Activated CD4-positive, alpha-beta T cell treated with anti-CD3 and anti-CD28 coated beads for 4 hours (primary cell): ENCODE data around the gene BEST2.
"Not testable (repeated sequence)": the region's sequence is repeated elsewhere in the genome, so short reads cannot be mapped to it uniquely, and the experiment has no call there.

Source experiments
- DNase-seq, 2 donors: peaks; one replicate each; pipeline ENCODE4 v3.0.0-alpha.2; 2020

The BEST2 gene

DNA sequence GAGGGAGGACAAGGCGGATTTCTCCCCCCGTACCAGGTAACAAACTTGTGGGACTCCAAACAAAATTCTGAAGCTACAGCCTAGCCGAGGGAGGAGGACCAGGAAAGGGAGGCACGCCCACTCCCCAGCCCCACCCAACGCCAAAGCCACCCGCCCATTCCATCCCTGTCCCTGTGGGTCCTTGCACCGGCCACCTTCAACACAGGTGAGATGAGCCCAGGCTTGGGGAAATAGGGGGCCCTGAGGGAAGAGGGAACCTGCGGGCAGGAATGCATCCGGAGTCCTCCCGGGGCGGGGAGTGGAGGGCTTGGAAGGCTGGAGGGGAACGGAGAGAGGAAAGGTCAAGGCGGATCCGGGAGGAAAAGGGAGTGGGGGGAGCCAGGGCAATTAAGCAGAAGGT lies at the start of gene BEST2:
BEST2 (plus strand) TSS at position 157 of the 400 bp plus-strand sequence. CDS start 802 bp downstream, outside the sequence.
- no peak for DNase-seq

DNA sequence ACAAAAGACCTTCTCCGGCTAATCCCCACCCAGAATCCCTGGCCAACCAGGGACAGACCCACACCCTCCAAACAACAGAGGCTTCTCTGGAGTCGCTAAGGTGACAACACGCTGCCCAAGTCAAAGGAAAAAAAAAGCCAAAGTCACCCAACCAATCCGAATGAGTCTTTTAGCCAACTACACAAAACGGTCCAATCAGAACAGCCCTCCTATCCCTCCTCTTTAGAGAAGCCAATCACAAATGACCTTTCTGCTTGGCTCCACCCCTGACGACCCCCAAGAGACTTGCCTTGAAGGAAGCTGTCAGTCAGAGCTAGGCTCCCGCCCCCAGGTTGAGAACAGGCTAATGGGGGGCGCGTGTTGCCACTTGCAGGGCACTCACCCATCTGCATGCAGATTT lies 48.5 kb upstream of the BEST2 start:
- DNase-seq: no peak

DNA sequence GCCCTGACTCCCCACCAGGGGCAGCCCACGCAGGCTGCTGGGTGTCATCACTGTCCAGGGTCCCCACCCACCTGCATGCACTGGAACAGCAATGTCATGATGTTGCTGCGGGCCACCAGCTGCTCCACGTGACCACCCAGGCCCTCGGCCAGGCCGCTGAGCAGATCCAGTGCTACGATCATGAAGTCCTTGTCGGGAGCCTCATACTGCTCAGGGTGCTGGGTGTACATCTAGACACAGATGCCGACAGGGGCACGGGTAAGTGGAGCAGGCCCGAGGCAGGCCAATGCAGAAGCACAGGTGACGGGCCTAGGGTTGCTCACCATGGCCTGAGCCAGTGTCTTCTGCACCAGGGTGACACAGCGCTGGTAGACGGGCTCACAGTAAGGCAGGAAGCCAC lies 46.4 kb upstream of the BEST2 start:
- no peak for DNase-seq

DNA sequence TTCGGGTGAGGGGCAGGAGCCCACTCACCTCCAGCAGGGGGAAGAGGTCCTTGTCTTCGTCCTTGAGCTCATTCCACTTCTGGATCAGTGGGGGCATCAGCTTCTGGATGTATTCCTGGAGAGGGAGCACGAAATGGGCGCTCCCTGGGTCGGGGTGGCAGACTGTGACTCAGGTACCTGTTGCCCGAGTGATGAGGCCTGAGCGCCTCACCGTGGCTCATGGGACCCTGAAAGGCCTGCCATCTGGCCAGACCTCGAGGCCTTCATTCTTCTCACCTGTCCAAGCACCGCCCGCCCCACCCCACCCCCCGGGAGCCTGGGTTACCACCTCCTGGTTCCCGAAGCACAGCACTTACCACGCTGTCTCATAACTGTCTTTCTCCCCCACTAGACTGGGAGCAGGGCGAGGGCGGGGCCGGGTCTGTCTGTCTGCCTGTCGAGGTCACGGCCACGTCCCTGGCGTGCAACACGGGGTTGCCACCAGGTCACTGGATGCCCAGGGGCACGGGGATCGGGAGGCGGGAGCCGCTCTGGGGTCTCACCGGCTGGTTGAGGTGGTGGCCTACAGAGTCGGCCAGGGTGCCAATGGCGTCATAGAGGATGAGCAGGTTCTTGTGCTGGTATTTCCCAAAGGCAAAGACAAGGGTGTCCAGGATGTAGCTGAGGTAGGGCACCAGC lies 45.8 kb upstream of the BEST2 start:
- DNase-seq: no peak

DNA sequence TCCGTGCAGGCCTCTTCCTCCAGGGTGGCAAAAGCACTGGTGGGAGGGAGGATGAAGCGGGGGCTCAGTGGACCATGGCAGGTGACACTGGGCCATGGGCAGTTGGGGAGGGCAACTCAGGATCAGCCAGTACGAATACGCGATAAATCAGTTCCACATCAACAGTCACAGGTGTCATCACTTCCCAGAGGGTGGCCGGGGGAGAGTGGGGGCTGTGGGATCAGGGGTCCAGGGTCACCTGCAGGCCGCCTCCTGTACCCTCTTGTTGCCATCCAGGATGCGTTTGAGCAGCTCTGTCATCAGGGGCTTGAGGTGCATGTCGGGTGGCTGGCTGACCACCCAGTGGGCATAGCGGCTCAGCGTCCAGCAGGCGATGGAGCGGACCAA lies 45.3 kb upstream of the BEST2 start:
- no peak for DNase-seq

DNA sequence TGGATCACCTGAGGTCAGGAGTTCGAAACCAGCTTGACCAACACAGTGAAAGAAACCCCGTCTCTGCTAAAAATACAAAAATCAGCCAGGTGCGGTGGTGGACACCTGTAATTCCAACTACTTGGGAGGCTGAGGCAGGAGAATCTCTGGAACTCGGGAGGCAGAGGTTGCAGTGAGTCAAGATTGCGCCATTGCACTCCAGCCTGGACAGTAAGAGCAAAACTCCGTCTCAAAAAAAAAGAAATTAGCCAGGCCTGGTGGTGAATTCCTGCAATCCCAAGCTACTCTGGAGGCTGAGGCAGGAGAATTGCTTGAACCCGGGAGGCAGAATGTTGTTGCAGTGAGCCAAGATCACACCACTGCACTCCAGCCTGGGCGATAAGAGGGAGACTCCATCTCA lies 43.0 kb upstream of the BEST2 start:
- no peak for DNase-seq

DNA sequence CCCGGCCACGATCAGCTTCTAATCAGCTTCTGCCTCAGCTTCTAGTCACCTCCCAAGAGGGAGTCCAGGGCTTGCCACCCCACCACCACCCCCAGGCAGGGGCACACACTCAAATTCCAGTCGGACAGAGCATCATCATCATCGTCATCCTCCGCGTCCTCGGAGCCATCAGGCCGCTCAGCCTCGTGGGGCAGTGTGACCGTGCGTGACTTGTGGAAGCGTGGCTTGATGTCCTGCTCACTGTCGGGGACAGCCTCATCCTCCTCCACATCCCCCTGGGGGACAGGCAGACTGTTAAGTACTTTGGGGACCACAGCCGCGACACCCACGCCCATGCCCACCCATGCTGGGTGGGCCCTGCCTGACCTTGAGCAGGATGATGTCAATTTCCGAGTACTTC lies 40.4 kb upstream of the BEST2 start:
- no peak for DNase-seq

DNA sequence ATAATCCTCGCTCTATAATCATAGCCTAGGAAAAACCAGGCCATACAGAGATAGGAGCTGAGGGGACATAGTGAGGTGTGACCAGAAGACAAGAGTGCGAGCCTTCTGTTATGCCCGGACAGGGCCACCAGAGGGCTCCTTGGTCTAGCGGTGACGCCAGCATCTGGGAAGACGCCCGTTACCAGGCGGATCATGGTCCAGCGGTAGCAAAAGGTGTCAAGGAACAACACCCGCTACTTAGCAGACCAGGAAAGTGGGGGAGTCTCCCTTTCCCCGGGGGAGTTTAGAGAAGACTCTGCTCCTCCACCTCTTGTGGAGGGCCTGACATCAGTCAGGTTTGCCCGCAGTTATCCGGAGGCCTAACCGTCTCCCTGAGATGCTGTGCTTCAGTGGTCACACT lies 39.5 kb upstream of the BEST2 start:
- DNase-seq: not testable (repeated sequence)

DNA sequence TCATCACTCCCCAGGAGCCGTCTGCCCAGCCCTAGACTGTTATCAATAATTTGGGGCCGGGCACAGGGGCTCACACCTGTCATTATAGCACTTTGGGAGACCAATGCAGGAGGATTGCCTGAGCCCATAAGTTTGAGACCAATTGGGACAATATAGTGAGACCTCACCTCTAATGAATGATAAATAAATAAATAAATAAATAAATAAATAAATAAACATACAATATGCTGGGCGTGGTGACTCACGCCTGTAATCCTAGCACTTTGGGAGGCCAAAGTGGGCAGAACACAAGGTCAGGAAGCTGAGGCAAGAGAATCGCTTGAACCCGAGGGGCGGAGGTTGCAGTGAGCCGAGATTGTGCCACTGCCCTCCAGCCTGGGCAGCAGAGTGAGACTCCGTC lies 38.3 kb upstream of the BEST2 start:
- not testable (repeated sequence) for DNase-seq

DNA sequence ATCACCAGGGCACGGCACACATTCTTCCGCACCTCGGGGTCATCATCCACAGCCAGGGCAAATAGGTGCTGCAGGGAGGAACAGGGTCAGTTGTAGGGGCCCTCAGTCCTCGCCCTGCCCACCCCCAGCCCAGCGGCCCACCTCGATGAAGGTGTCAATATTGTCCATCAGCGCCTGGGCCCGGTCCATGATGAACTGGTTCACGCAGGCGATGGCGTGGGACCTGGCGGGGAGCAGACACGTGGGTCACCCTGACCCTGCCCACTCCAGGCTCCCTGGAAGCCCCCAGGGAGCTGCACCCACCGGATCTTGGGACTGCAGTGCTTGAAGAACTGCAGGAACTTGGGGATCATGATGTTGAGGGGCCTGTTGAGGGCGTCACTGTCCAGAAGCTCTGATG lies 36.5 kb upstream of the BEST2 start:
- DNase-seq: no peak

DNA sequence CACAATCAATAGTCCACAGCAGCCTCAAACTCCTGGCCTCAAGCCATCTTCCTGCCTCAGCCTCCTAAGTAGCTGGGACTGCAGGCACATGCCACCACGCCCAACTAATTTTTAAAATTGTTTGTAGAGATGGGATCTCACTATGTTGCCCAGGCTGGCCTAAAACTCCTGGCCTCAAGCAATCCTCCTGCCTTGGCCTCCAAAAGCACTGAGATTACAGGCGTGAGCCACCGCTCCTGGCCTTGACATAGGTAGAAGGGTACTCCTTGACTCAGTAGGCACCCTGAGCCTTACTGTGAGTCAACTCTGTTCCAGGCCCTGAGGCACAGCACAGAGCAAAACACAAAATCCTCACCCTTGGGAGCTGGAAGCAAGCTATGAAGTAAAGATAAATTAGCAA lies 35.7 kb upstream of the BEST2 start:
- DNase-seq: no peak

DNA sequence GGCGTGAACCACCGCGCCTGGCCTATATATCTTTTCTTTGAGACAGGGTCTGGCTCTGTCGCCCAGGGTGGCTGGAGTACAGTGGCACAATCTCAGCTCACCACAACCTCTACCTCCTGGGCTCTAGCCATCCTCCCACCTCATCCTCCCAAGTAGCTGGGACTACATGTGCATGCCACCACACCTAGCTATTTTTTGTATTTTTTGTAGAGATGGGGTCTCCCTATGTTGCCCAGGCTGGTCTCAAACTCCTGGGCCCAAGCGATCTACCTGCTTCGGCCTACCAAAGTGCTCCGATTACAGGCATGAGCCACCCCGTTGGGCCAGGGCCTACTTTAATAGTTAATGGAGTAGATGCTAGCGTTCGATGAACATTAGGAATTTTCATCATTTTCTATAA lies 31.3 kb upstream of the BEST2 start:
- DNase-seq: no peak

DNA sequence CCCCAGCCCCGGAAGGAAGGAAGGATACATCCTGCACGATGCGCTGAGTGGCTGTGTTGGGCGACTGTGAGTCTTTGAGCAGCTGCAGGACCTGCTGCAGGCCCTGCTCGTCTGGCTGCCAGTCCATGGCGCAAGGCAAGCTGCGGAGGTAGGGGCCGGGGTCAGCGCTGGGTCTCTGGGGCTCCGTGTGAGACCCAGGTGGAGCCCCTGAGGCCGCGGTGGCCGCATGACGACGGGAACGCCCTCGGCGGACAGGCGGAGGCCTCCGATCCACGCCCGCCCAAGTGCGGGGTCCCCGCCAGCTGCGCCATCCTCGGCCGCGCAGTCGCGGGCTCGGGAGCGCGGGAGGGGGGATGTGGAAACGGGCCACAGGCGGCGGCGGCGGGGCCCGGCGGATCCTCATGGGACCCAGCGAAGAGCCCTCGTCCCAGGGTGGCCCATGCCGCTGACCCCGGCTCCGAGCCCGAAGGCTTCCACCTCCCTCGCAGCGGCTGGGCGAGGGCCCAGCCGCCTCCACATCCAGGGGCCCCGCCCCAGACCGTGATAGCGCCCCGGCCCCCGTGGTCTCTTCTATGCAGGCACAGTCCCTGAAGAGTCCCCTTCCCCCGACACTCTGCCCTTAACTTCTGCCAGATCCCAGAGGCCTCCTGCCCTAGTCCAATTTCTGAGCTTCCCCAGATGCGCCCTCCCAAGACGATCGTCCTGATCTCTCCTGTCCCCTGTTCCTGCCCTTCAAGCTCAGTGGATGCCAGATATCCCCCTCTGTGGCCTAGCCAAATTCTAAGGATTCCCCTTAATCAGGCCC lies 30.5 kb upstream of the BEST2 start:
- DNase-seq: peak in 1 of 2 donors; percentile 18

DNA sequence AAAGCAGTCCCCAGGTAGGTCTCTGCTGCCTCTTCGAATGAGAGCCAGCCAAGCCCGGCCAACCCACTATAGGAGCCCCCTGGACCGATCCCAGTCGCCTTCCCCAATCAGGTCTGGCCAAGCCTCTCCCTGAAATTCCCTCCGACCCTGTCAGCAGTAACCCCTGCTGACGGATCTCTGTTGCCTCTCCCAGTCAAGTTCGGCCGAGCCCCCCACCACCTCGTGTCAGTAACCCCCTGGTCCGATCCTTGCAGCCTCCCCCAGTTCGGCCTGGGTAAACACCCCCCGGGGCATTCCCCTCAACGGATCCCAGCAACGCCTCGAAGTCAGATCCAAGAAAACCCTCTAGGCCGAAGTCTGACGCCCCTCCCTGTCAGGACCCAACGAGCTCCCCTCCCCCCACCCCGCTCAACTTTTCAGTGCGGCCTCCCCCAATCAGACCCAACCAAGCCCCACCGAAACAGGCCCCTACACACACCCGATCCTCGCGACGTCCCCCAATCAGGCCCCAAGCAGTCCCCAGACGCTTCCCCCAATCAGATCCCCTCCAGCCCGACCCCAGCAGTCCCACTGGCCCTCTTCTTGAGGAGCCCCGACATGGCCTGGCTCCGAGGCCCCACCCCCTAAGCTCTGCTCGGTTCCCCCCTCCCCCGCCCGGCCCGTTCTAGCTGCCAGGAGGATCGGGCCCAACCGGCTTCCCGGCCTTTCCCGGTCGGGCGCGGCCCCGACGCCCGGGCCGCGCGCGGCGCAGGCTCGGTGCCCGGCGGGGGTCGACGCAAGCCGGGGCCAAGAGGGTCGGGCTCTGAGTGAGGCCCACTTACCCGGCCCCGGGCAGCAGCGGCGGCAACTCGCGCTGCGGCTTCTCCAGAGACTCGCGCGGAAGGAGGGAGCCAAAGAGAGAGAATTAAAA lies 29.7 kb upstream of the BEST2 start:
- peak; percentile 57 to 58 for DNase-seq

DNA sequence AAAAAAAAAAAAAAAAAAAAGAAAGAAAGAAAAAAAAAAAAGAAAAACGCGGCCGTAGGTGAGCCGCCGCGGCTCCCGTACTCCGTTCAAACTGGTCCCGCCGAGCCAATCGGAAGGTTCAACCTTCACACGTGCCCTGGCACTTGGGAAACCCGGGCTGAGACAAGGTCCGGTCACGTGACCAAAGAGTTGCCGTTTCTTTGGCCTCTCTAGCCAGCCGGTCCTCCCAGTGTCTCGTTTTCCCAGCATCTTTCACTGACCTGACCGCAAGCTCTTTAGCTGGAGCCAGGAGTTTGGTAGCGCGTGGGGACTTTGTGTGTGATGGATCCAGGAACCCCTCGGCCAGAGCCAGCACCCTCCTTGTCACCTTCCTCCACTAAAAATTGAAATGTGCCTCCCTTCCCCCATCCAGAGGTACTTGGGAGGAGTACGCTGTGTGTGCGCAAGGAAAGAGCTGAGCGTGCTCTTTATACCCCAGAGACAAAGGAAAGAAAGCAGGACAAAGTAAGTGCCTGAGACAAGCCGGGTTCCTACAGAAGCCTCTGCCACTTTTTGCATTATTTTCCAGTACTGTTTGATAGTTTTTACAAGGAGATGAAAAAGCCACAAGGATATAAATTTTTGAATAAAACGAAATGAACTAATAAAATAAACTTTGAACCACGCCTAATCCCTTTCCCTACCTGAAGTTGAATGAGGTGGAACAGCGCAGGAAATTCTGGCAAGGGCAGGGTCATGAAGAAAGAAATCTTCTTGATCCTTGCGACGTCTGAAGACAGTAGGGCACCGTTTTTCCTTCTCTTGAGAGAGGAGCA lies 28.8 kb upstream of the BEST2 start:
- peak; percentile 93 to 94 for DNase-seq

DNA sequence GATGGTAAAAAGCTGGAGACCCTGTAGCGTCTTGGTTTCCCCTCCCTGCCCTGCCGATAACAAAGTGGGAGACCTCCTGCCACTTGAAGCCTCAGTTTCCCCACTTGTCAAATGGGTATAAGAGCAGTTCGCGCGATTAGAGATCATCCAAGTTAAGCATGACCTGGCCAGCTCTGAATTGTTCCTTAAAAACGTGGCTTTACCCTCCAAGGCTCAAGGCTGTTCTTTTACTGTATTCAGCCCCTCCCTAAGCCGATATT lies 28.3 kb upstream of the BEST2 start:
- DNase-seq: no peak

DNA sequence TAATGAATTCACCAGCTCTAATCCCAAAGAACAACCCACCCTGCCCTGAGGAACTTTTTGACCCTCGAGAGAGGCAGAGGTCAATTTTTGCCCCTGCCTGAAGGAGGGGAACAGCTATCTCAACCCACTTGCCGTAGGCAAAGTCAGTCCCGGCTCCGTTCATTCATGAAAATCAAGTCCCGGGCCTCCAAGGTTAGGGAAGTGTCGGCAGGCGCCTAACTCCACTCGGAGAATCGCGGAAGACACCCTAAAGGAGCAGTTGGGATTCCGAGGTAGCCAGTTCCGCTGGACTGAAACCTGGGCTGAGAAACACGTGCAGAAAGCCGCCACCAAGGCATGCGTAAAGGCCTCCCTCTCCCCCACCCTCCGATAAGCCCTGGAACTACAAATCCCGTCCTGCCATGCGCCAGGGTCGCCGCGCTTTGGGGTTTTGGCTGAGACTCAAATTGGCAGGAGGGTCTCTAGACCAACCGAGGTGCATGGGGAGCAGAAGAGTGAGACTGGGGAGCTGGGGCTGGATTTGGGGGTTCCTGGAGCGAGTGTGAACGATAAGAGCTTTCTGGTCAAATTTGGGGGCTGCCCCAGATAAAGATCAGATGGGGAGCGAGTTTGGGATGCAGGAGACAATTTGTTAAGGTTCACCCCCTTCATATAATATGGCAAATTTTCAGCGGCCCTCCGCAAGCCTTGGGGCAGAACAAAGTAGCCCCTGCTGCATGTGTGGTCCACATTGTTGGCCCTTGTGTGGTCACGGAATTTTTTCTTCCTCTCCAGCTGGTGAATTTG lies 27.8 kb upstream of the BEST2 start, which contains the start of gene TNPO2:
TNPO2 (minus strand) TSS at position 292 of the 786 bp plus-strand sequence. CDS start 2,955 bp downstream, outside the sequence.
- peak; percentile 68 for DNase-seq

DNA sequence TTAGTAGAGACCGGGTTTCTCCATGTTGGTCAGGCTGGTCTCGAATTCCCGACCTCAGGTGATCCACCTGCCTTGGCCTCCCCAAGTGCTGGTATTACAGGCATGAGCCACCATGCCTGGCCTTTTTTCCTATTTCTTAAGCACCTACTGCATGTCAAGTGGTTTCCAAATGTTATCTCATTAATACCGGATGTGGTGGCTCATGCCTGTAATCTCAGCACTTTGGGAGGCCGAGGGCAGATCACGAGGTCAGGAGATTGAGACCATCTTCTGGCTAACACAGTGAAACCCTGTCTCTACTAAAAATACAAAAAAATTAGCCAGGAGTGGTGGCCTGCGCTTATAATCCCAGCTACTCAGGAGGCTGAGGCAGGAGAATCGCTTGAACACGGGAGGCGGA lies 26.0 kb upstream of the BEST2 start:
- not testable (repeated sequence) for DNase-seq

DNA sequence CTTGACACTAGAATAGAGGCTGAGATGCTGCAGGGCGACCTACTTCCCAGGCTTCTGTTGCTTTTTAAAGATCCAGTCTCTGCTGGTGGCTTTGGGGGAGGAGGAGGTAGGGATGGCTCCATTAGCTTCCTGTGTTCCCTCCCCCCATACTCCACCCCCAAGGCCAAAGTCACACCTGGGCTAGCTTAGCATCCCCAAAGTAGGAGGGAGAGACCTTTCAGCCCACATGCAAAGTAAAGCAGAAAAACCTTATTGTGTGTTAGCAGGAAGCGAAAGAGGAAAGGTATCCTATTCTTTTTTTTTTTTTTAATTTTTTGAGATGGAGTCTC lies 24.6 kb upstream of the BEST2 start:
- DNase-seq: no peak

DNA sequence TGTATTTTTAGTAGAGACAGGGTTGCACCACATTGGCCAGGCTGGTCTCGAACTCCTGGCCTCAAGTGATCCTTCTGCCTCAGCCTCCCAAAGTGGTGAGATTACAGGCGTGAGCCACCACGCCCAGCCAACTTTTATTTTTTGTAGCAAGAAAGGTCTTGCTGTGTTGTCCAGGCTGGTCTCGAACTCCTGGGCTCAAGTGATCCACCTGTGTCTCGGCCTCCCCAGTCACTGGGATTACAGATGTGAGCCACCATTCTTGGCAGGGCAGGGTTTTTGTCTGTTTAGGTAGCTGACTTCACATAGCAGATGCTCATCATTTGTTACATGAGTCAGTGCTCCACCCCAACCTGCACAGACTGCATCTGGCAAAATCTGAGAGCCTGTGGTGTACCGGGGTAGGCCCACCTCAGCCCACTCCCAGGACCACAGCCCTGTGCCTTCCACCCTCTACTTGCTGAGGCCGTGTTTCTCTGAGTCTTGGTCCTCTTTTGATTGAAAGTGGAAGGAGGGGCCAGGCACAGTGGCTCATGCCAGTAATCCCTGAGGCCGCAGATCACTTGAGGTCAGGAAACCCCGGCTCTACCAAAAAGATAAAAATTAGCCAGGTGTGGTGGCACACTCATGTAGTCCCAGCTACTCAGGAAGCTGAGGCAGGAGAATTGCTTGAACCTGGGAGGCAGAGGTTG lies 23.7 kb upstream of the BEST2 start:
- DNase-seq: no peak

DNA sequence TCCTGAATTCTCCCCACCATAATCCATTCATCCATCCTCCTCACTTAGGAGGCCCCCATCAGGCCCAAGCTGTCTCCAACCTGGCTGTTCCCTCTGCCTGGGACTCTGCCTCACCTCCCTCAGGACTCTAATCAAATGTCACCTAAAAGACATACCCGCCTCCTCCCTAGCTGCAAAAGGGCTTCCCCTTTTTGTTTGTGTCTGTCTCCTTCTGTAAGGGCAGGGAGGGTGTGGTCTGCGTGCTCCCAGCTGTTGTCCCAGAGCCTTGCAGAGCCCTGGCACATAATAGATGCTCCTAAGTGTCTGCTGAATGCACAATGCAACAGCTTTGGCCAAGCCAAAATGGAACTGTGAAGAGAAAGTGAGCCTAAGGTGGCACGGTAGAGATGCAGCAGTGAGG lies 21.5 kb upstream of the BEST2 start:
- no peak for DNase-seq
